ENCODE measurements around the gene PEX16. TPM values are rescaled to one million over a fixed set of nuclear protein-coding genes. Genes with fewer than 3 reads are reported as not detected.
"Not testable (repeated sequence)": the region's sequence is repeated elsewhere in the genome, so short reads cannot be mapped to it uniquely, and the experiment has no call there.

Gene PEX16
- total RNA-seq, 2 experiments from 2014 or later, result 41.0 to 43.9 TPM

DNA sequence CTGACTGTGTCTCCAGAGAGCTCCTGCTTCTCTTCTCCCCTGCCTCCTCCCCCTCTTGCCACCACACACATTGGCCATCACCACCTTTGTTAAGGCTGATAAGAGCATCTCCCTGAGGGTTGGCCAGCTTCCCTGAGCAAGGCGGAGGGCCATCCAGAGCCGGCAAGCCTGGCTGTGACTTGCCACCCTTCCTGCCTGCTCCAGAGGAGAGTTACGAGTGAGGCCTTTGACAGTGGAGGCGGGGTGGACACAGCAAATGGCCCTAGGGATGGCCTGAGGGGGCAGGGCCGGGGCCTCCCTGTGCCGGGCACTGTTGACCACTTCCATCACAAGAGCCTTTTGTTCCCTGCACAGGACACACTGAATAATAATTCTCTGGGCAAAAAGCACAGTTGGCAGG is 16.1 kb downstream of the PEX16 start:
- TF ChIP-seq EZH2phosphoT487 (IDR thresholded peaks at IDR 0.05; ENCODE audit: borderline replicate concordance, low read depth, low read length) (no peak), CTCF (conservative IDR thresholded peaks at IDR 0.05; ENCODE audit: low read length) (no peak)
- Histone ChIP-seq H3K4me2 (ENCODE audit: low read length) (no peak overlapping the region), H3K79me2 (ENCODE audit: insufficient read depth, low read depth, low read length) (no peaks in the 10 kb centered on the region), H3K36me3 (ENCODE audit: insufficient read depth, low read length) (no peaks in the 10 kb centered on the region), H2AFZ (ENCODE audit: low read length) (no peak overlapping the region), H3K9me2 (ENCODE audit: insufficient read depth, low read length) (no peaks in the 10 kb centered on the region), H3K27ac (ENCODE audit: low read depth, low read length, poor library complexity, severe bottlenecking) (no peak overlapping the region), H3K4me3 (ENCODE audit: low read depth, low read length, poor library complexity, severe bottlenecking) (no peak overlapping the region), H3K9me3 (ENCODE audit: low read length) (no peaks in the 10 kb centered on the region), H3K4me1 (ENCODE audit: insufficient read depth, low read length, poor library complexity, severe bottlenecking) (peaks cover 13% of the 10 kb centered on the region), H4K20me1 (ENCODE audit: insufficient read depth, low read length) (no peaks in the 10 kb centered on the region)
- no peak for DNase-seq (ENCODE audit: low spot score)
- intact Hi-C loops (cut with micrococcal nuclease; ENCODE audit: unreplicated experiment), result no loop called here
- ChIA-PET CTCF (ENCODE audit: unreplicated experiment) (no interaction called here), POLR2A (interaction anchor here (1.2 kb wide), 1 partner anchor 64 kb away, joined by 3 read pairs; no protein-coding TSS in a partner anchor)
- no TSS peak for BruUV-seq (replicated peaks)

- no TSS peak for BruUV-seq (replicated peaks)
- Histone ChIP-seq H3K9me3 (ENCODE audit: low read length) (no peaks in the 10 kb centered on the region), H3K27ac (ENCODE audit: low read depth, low read length, poor library complexity, severe bottlenecking) (no peak overlapping the region), H3K4me2 (ENCODE audit: low read length) (no peak overlapping the region), H3K36me3 (ENCODE audit: insufficient read depth, low read length) (no peaks in the 10 kb centered on the region), H4K20me1 (ENCODE audit: insufficient read depth, low read length) (no peaks in the 10 kb centered on the region), H3K79me2 (ENCODE audit: insufficient read depth, low read depth, low read length) (no peaks in the 10 kb centered on the region), H3K4me3 (ENCODE audit: low read depth, low read length, poor library complexity, severe bottlenecking) (no peak overlapping the region), H2AFZ (ENCODE audit: low read length) (no peak overlapping the region), H3K4me1 (ENCODE audit: insufficient read depth, low read length, poor library complexity, severe bottlenecking) (peaks cover 13% of the 10 kb centered on the region), H3K9me2 (ENCODE audit: insufficient read depth, low read length) (no peaks in the 10 kb centered on the region)
- intact Hi-C loops (cut with micrococcal nuclease; ENCODE audit: unreplicated experiment), result no loop called here
- ChIA-PET POLR2A (interaction anchor here (1.2 kb wide), 1 partner anchor 65 kb away, joined by 3 read pairs; no protein-coding TSS in a partner anchor), CTCF (ENCODE audit: unreplicated experiment) (no interaction called here)
- TF ChIP-seq EZH2phosphoT487 (IDR thresholded peaks at IDR 0.05; ENCODE audit: borderline replicate concordance, low read depth, low read length) (no peak), CTCF (conservative IDR thresholded peaks at IDR 0.05; ENCODE audit: low read length) (no peak)
- DNase-seq (ENCODE audit: low spot score), result no peak
Measured at GRCh38 chr11:45900916-45901617, 16.6 kb downstream of the PEX16 start.

DNA sequence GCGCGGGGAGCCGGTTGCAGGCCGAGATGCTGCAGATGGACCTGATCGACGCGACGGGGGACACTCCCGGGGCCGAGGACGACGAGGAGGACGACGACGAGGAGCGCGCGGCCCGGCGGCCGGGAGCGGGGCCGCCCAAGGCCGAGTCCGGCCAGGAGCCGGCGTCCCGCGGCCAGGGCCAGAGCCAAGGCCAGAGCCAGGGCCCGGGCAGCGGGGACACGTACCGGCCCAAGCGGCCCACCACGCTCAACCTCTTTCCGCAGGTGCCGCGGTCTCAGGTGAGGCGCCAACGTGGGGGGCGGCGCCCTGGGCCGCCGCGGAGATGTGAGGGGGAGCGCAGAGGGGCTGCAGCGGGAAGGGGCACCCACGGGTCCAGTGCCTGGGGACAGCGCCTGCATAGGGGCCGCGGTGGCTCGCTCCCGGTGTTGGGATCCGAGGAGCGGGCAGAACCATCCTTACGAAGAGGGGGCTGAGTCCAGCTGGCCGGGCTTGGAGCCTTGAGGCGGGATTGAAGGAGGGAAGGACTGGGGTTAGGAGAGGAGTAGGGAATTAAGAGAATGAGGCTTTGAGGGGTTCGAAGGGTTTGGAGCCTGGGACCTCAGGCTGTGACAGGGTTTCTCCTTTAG is 17.4 kb downstream of the PEX16 start:
- H3K36me3 ChIP-seq (ENCODE audit: insufficient read depth, low read length); H3K79me2 ChIP-seq (ENCODE audit: insufficient read depth, low read depth, low read length); DNase-seq (ENCODE audit: low spot score); H3K9me2 ChIP-seq (ENCODE audit: insufficient read depth, low read length); H4K20me1 ChIP-seq (ENCODE audit: insufficient read depth, low read length); H3K27ac ChIP-seq (ENCODE audit: low read depth, low read length, poor library complexity, severe bottlenecking); BruUV-seq (replicated peaks); intact Hi-C loops (cut with micrococcal nuclease; ENCODE audit: unreplicated experiment); H3K9me3 ChIP-seq (ENCODE audit: low read length); H2AFZ ChIP-seq (ENCODE audit: low read length): not testable (repeated sequence)
- peak overlapping the region; percentile 69 for H3K4me3 ChIP-seq (ENCODE audit: low read depth, low read length, poor library complexity, severe bottlenecking)
- ChIA-PET POLR2A (interaction anchor here (1.2 kb wide), 1 partner anchor 66 kb away, joined by 3 read pairs; no protein-coding TSS in a partner anchor), CTCF (ENCODE audit: unreplicated experiment) (interaction anchor here (0.6 kb wide), 1 partner anchor 35 kb away, joined by 3 read pairs; no protein-coding TSS in a partner anchor)
- H3K4me1 ChIP-seq (ENCODE audit: insufficient read depth, low read length, poor library complexity, severe bottlenecking), result peaks cover 13% of the 10 kb centered on the region
- H3K4me2 ChIP-seq (ENCODE audit: low read length), result peak overlapping the region; percentile 71

Measured in OCI-LY7 (cell line).